HepG2 (cell line): ENCODE data around the gene VCL. TPM values are rescaled to one million over a fixed set of nuclear protein-coding genes. Genes with fewer than 3 reads are reported as not detected.

Experiments
- ATAC-seq: fragments of 200-7000 bp; cut with Tn5 transposase; 3 replicates; pipeline ENCODE4 v1.9.1; 2020; ENCODE audit warnings: mild to moderate bottlenecking, moderate library complexity
- BruUV-seq: library from RNA; stranded (reverse); fragments of 400-500 nt; replicated peaks from 2 replicates; lab custom pipeline; 2021; lab: Mats Ljungman, UMichigan
- CTCF ChIA-PET: fragments of 300-600 bp; formaldehyde crosslinking; extraction: SDS; loops from one replicate; lab custom pipeline; 2021; ENCODE audit warnings: low total read pairs, inconsistent platforms, low intra/inter-chr PET ratio; lab: Yijun Ruan, JAX
- POLR2A ChIA-PET: fragments of 350-600 bp; sonication (Branson Sonifier 250); formaldehyde crosslinking; loops from one replicate; lab custom pipeline; 2020; ENCODE audit warnings: antibody characterized with exemption, inconsistent platforms; lab: Yijun Ruan, JAX
- DNase-seq: peaks from one replicate; pipeline ENCODE4 v3.0.0-alpha.2; 2015; ENCODE audit warnings: low spot score
- FAIRE-seq: peaks from 3 replicates; lab custom pipeline; 2011; peaks lifted over from hg19 to GRCh38; lab: Jason Lieb, UNC
- H2AFZ ChIP-seq: one replicate; pipeline ENCODE4 v1.6.1; 2011; ENCODE audit warnings: low read length, inconsistent platforms
- H3K27ac ChIP-seq: fragments of 300-600 bp; 3 replicates; pipeline ENCODE4 v1.8.0; 2011; ENCODE audit warnings: mixed run types, mild to moderate bottlenecking, mixed read lengths, low read length, inconsistent platforms; ENCODE audit not compliant: insufficient read depth; ENCODE audit errors: extremely low read length
- H3K27me3 ChIP-seq, 2 experiments: fragments of 200-600 bp in 1 of 2; 2 replicates in 1 of 2; 3 replicates in 1 of 2; pipeline versions ENCODE4 v1.6.0 to v1.8.0; 2011; ENCODE audit warnings: low read length in 2 of 2, mild to moderate bottlenecking in 2 of 2, moderate library complexity in 2 of 2, inconsistent platforms in 1 of 2; ENCODE audit not compliant: insufficient read depth in 2 of 2, control insufficient read depth in 1 of 2
- H3K36me3 ChIP-seq, 2 experiments: fragments of 200-600 bp in 1 of 2; replicated peaks in 1 of 2; 2 replicates in 1 of 2; 3 replicates in 1 of 2; pipeline versions ENCODE4 v1.5.1 to v1.8.0; 2011; ENCODE audit warnings: low read length in 2 of 2, inconsistent platforms in 1 of 2; ENCODE audit not compliant: insufficient read depth in 2 of 2, control insufficient read depth in 1 of 2
- H3K4me1 ChIP-seq: 2 replicates; pipeline ENCODE4 v1.5.1; 2012; ENCODE audit warnings: low read length, inconsistent platforms; ENCODE audit not compliant: insufficient read depth
- H3K4me2 ChIP-seq: 2 replicates; pipeline ENCODE4 v1.6.0; 2011; ENCODE audit warnings: low read depth, low read length, inconsistent platforms
- H3K4me3 ChIP-seq, 3 experiments: fragments of 200-600 bp in 1 of 3; sonication (generic), shearing (Covaris generic) in 1 of 3; replicated peaks in 1 of 3; 2 replicates each; pipeline ENCODE4 v1.5.1; 2011 to 2016; ENCODE audit warnings: low read length in 3 of 3, inconsistent platforms in 2 of 3, low read depth in 2 of 3, mild to moderate bottlenecking in 2 of 3, control low read depth in 1 of 3, mixed read lengths in 1 of 3; ENCODE audit not compliant: insufficient read depth in 1 of 3
- H3K79me2 ChIP-seq: one replicate; pipeline ENCODE4 v1.6.1; 2011; ENCODE audit warnings: low read length, inconsistent platforms; ENCODE audit not compliant: insufficient read depth
- H3K9ac ChIP-seq: 2 replicates; pipeline ENCODE4 v1.6.0; 2011; ENCODE audit warnings: mild to moderate bottlenecking, low read depth, low read length, inconsistent platforms; ENCODE audit not compliant: insufficient read depth
- H3K9me3 ChIP-seq: 2 replicates; pipeline ENCODE4 v1.5.1; 2012; ENCODE audit warnings: mild to moderate bottlenecking, low read length
- H4K20me1 ChIP-seq: 2 replicates; pipeline ENCODE4 v1.6.0; 2011; ENCODE audit warnings: inconsistent platforms, mild to moderate bottlenecking, low read length, moderate library complexity; ENCODE audit not compliant: insufficient read depth
- BHLHE40 ChIP-seq: IDR thresholded peaks from 2 replicates; pipeline ENCODE4 v1.6.1; 2011; ENCODE audit warnings: low read length, improper control_type of control experiment
- CHCHD3 ChIP-seq: sonication (generic); formaldehyde crosslinking; IDR thresholded peaks from 2 replicates; pipeline ENCODE4 v1.8.0; 2022; ENCODE audit warnings: mild to moderate bottlenecking, missing genetic modification reagents, moderate library complexity
- ETV5 ChIP-seq: IDR thresholded peaks from 2 replicates; pipeline ENCODE4 v1.6.1; 2018; ENCODE audit warnings: missing biosample characterization, missing genetic modification reagents, inconsistent platforms, borderline replicate concordance
- HNF4A ChIP-seq: sonication (generic); formaldehyde crosslinking; IDR thresholded peaks from 2 replicates; pipeline ENCODE4 v1.4.0; 2020; ENCODE audit warnings: missing genetic modification reagents
- KLF11 ChIP-seq: IDR thresholded peaks from 2 replicates; pipeline ENCODE4 v1.6.1; 2016; ENCODE audit warnings: missing compliant biosample characterization
- NKX3-1 ChIP-seq: sonication (generic); formaldehyde crosslinking; IDR thresholded peaks from 2 replicates; pipeline ENCODE4 v1.5.0; 2020; ENCODE audit warnings: missing genetic modification reagents
- RBFOX2 ChIP-seq: fragments of 200-400 bp; formaldehyde crosslinking; IDR thresholded peaks from 2 replicates; pipeline ENCODE4 v1.6.1; 2017; ENCODE audit warnings: low read depth, mild to moderate bottlenecking, low read length
- RXRA ChIP-seq: sonication (generic); formaldehyde crosslinking; IDR thresholded peaks from 2 replicates; pipeline ENCODE4 v1.5.1; 2020; ENCODE audit warnings: missing genetic modification reagents
- SMAD3 ChIP-seq: sonication (generic); formaldehyde crosslinking; IDR thresholded peaks from 2 replicates; pipeline ENCODE4 v1.4.0; 2020; ENCODE audit warnings: missing genetic modification reagents
- SMC3 ChIP-seq: IDR thresholded peaks from 2 replicates; pipeline ENCODE4 v1.6.1; 2011; ENCODE audit warnings: low read length, improper control_type of control experiment
- SOX5 ChIP-seq: IDR thresholded peaks from 2 replicates; pipeline ENCODE4 v1.6.1; 2016; ENCODE audit warnings: borderline replicate concordance
- SP4 ChIP-seq: sonication (generic); formaldehyde crosslinking; IDR thresholded peaks from 2 replicates; pipeline ENCODE4 v1.8.1; 2023; ENCODE audit warnings: mild to moderate bottlenecking, missing genetic modification reagents
- SSRP1 ChIP-seq: IDR thresholded peaks from 2 replicates; pipeline ENCODE4 v1.6.1; 2016; ENCODE audit warnings: control low read depth
- ZFYVE20 ChIP-seq: sonication (generic); formaldehyde crosslinking; IDR thresholded peaks from 2 replicates; pipeline ENCODE4 v1.8.0; 2023; ENCODE audit warnings: low read depth, mild to moderate bottlenecking, moderate library complexity, missing genetic modification reagents, borderline replicate concordance
- ZNF432 ChIP-seq: sonication (generic); formaldehyde crosslinking; IDR thresholded peaks from 2 replicates; pipeline ENCODE4 v1.5.0; 2020; ENCODE audit warnings: missing genetic modification reagents, mild to moderate bottlenecking, borderline replicate concordance
- ZNF468 ChIP-seq: sonication (generic); formaldehyde crosslinking; IDR thresholded peaks from 2 replicates; pipeline ENCODE4 v1.8.0; 2022; ENCODE audit warnings: mild to moderate bottlenecking, moderate library complexity, missing genetic modification reagents
- WGBS: methylation state at CpG from one replicate; pipeline ENCODE4 v1.1.6; 2017; ENCODE audit warnings: low lambda C conversion rate; 5-methylcytosine and 5-hydroxymethylcytosine counted together
- in situ Hi-C: cut with HindIII; loops from 2 replicates; pipeline ENCODE4 v1.10.0; 2017; ENCODE audit warnings: low pct_unique_long_range_greater_than_20kb; ENCODE audit not compliant: extremely low pct_ligation_motif_present
- intact Hi-C: fragments of 100-400 bp; cut with micrococcal nuclease; formaldehyde crosslinking; loops from one replicate; pipeline ENCODE4 v1.10.0; 2022; ENCODE audit not compliant: unreplicated experiment
- polyA plus RNA-seq, 8 experiments: library from polyadenylated mRNA; depleted of rRNA in 3 of 8; stranded (reverse) in 7 of 8; unstranded in 1 of 8; fragments of >200 nt; fragmentation: Illumina TruSeq in 4 of 8; extraction: Trizol in 4 of 8; gene quantifications; 2 replicates each; pipeline versions ENCODE4 v1.2.1 to v1.2.3, GENCODE V29; 2011 to 2016; ENCODE audit warnings: low read depth in 4 of 8, missing spikeins in 1 of 8, mixed read lengths in 1 of 8; ENCODE audit not compliant: insufficient read depth in 1 of 8
- total RNA-seq, 5 experiments: library from RNA; depleted of rRNA; stranded (reverse); fragments of >200 nt; fragmentation: Illumina TruSeq; extraction: Trizol; gene quantifications; 2 replicates each; pipeline ENCODE4 v1.2.3, GENCODE V29; 2016; ENCODE audit warnings: low read depth in 1 of 5
- TF ChIP-seq, protein P1 (sequence below): sonication (generic); formaldehyde crosslinking; IDR thresholded peaks from 2 replicates; pipeline ENCODE4 v1.4.0; 2020; ENCODE audit warnings: missing genetic modification reagents; ENCODE audit errors: not compliant biosample characterization
- TF ChIP-seq, protein P2 (sequence below): IDR thresholded peaks from 2 replicates; pipeline ENCODE4 v1.6.1; 2016; ENCODE audit warnings: control low read depth
- TF ChIP-seq, protein P3 (sequence below): sonication (generic); formaldehyde crosslinking; conservative IDR thresholded peaks from 2 replicates; pipeline ENCODE4 v1.4.0; 2020; ENCODE audit warnings: mild to moderate bottlenecking, missing genetic modification reagents, moderate library complexity
- TF ChIP-seq, protein P4 (sequence below): sonication (generic); formaldehyde crosslinking; conservative IDR thresholded peaks from 2 replicates; pipeline ENCODE4 v1.4.0; 2020; ENCODE audit warnings: missing genetic modification reagents

Gene VCL
- total and polyA plus RNA-seq, 2 of the 13 experiments (the other 11 are each of a cell fraction or from before 2014, with no cell fraction given), result 17.3 to 26.9 TPM

DNA sequence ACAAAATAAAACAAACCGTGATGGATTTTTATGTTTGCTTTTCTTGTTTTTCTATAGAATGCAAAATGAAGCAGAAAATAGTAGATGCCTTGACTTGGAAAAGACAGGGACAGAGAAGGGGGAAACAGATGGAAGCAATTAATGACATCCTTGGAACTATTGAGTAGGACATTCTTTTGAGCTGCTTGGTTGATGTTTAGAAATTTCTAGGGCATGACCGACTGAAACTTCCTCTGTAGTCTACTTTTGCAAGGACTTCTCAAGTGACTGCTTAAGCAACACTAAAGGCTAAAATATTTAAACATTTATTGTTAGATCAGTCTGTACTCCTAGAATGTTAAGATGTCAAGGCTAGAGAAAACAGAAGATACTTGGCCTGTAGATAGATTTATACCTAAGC, 49.4 kb downstream of the VCL start:
- no peaks in the 10 kb centered on the region for H4K20me1 ChIP-seq
- ChIA-PET POLR2A (no interaction called here), CTCF (no interaction called here)
- WGBS, result 86% methylated on average over 2 of the region's 2 CpGs
- ATAC-seq (no peak), DNase-seq (no peak), FAIRE-seq (no peak)
- no peak overlapping the region for H3K4me3 ChIP-seq
- no peak overlapping the region for H3K27ac ChIP-seq
- H3K9ac ChIP-seq, result no peak overlapping the region
- peaks cover 0 to 10% of the 10 kb centered on the region in 2 experiments; a peak in 2 of 5 replicates for H3K36me3 ChIP-seq
- TF ChIP-seq, protein P1, sequence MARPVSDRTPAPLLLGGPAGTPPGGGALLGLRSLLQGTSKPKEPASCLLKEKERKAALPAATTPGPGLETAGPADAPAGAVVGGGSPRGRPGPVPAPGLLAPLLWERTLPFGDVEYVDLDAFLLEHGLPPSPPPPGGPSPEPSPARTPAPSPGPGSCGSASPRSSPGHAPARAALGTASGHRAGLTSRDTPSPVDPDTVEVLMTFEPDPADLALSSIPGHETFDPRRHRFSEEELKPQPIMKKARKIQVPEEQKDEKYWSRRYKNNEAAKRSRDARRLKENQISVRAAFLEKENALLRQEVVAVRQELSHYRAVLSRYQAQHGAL (CRISPR knock-in tag), result no peak
- TF ChIP-seq BHLHE40 (no peak), SMC3 (no peak), RXRA (CRISPR knock-in tag) (no peak), SOX5 (CRISPR knock-in tag) (no peak), ZNF432 (CRISPR knock-in tag) (no peak), ETV5 (CRISPR knock-in tag) (no peak), SP4 (CRISPR knock-in tag) (no peak), HNF4A (CRISPR knock-in tag) (no peak), CHCHD3 (CRISPR knock-in tag) (no peak), SMAD3 (CRISPR knock-in tag) (no peak), NKX3-1 (CRISPR knock-in tag) (no peak), ZNF468 (CRISPR knock-in tag) (no peak), RBFOX2 (no peak), KLF11 (no peak), SSRP1 (CRISPR knock-in tag) (no peak), ZFYVE20 (CRISPR knock-in tag) (no peak)
- TF ChIP-seq, protein P2, sequence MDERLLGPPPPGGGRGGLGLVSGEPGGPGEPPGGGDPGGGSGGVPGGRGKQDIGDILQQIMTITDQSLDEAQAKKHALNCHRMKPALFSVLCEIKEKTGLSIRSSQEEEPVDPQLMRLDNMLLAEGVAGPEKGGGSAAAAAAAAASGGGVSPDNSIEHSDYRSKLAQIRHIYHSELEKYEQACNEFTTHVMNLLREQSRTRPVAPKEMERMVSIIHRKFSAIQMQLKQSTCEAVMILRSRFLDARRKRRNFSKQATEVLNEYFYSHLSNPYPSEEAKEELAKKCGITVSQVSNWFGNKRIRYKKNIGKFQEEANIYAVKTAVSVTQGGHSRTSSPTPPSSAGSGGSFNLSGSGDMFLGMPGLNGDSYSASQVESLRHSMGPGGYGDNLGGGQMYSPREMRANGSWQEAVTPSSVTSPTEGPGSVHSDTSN (CRISPR knock-in tag), result no peak
- TF ChIP-seq, protein P3, sequence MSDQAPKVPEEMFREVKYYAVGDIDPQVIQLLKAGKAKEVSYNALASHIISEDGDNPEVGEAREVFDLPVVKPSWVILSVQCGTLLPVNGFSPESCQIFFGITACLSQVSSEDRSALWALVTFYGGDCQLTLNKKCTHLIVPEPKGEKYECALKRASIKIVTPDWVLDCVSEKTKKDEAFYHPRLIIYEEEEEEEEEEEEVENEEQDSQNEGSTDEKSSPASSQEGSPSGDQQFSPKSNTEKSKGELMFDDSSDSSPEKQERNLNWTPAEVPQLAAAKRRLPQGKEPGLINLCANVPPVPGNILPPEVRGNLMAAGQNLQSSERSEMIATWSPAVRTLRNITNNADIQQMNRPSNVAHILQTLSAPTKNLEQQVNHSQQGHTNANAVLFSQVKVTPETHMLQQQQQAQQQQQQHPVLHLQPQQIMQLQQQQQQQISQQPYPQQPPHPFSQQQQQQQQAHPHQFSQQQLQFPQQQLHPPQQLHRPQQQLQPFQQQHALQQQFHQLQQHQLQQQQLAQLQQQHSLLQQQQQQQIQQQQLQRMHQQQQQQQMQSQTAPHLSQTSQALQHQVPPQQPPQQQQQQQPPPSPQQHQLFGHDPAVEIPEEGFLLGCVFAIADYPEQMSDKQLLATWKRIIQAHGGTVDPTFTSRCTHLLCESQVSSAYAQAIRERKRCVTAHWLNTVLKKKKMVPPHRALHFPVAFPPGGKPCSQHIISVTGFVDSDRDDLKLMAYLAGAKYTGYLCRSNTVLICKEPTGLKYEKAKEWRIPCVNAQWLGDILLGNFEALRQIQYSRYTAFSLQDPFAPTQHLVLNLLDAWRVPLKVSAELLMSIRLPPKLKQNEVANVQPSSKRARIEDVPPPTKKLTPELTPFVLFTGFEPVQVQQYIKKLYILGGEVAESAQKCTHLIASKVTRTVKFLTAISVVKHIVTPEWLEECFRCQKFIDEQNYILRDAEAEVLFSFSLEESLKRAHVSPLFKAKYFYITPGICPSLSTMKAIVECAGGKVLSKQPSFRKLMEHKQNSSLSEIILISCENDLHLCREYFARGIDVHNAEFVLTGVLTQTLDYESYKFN (CRISPR knock-in tag), result no peak
- TF ChIP-seq, protein P4, sequence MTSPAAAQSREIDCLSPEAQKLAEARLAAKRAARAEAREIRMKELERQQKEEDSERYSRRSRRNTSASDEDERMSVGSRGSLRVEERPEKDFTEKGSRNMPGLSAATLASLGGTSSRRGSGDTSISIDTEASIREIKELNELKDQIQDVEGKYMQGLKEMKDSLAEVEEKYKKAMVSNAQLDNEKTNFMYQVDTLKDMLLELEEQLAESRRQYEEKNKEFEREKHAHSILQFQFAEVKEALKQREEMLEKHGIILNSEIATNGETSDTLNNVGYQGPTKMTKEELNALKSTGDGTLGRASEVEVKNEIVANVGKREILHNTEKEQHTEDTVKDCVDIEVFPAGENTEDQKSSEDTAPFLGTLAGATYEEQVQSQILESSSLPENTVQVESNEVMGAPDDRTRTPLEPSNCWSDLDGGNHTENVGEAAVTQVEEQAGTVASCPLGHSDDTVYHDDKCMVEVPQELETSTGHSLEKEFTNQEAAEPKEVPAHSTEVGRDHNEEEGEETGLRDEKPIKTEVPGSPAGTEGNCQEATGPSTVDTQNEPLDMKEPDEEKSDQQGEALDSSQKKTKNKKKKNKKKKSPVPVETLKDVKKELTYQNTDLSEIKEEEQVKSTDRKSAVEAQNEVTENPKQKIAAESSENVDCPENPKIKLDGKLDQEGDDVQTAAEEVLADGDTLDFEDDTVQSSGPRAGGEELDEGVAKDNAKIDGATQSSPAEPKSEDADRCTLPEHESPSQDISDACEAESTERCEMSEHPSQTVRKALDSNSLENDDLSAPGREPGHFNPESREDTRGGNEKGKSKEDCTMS (CRISPR knock-in tag), result no peak
- H3K27me3 ChIP-seq, result no peaks in the 10 kb centered on the region
- in situ Hi-C loops, result no loop called here
- H3K4me2 ChIP-seq, result no peak overlapping the region
- no TSS peak for BruUV-seq
- H2AFZ ChIP-seq, result no peak overlapping the region
- intact Hi-C loops, result no loop called here
- H3K9me3 ChIP-seq, result no peaks in the 10 kb centered on the region
- H3K79me2 ChIP-seq, result no peaks in the 10 kb centered on the region
- peaks cover 7% of the 10 kb centered on the region; the same call in 1 of the 2 replicates for H3K4me1 ChIP-seq
